Measurements from ENCODE around the gene NUP153.
"Not testable (repeated sequence)": the region's sequence is repeated elsewhere in the genome, so short reads cannot be mapped to it uniquely, and the experiment has no call there.

NUP153 gene

DNA sequence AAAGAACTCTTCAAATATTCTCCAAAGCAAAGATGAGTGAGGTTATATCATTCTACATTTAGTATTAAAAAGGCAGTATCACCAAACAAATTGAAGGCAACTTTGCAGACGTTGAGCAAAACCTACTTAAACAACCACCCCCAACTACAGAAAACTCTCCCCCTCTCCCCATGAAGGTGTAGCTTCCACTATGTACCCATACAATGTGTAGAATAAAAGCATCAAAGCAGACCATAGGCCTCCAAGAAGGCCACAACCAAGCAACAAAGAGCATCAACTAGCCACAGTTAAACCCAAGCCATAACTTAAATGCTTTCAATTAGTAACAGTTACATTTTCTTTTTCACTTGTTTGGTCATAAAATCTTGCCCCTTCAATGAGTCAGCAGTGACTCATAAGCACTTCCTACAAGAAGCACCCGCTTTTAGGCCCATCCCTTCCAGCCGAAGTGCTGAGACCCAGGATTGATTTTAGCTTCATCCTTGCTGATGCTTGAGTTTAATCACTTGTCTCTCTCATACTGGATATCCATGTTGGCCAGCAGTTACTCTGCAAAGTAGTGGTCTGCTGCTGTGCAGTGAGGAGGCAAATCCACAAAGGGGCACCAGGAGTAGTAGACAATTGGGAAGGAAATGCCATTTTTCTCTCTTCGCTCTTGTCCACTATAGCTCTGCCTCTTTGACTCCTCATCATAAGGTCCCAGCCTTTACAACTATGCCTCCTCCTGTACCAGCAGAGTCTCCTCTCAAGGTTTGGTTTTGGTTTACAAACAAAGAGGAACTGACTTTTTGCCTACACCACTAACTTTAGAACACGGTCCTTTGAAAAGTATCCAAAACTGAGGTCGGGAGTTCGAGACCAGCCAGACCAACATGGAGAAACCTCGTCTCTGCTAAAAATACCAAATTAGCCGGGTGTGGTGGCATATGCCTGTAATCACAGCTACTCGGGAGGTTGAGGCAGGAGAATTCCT, 8.4 kb upstream of the NUP153 start:
- H3K4me1 ChIP-seq, result peaks cover 0 to 34% (median 17%) of the 10 kb centered on the region in 10 experiments; a peak in 15 of 20 replicates
- TF ChIP-seq Cebpa-rat (IDR thresholded peaks at IDR 0.05), result no peak

DNA sequence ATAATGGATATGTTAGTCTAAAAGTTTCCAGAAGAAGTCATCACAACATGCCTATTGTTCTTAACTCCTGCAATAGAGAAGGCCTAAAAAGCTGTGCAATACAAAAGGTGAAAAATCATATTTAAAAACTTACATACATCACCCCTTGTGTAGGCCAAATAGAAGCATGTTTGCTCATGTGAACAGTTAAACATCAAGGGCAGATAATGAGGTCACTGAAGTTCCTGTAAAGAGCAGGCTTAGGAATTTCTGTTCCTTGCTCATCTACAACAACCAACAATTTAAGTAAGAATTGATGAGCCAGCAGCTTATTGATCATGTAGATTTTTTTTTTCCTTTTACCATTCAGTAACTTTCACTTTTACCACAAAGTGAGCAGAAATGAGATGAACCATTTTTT, 7.5 kb upstream of the NUP153 start:
- H3K4me1 ChIP-seq, result peaks cover 0 to 34% (median 17%) of the 10 kb centered on the region in 10 experiments; a peak in 15 of 20 replicates
- H4K20me1 ChIP-seq, result no peaks in the 10 kb centered on the region
- no peak overlapping the region for H3K9ac ChIP-seq
- peaks cover 0 to 6% (median 0%) of the 10 kb centered on the region in 11 experiments; a peak in 2 of 22 replicates for H3K36me3 ChIP-seq
- H3K4me3 ChIP-seq, result no peak overlapping the region
- TF ChIP-seq Cebpa-rat (IDR thresholded peaks at IDR 0.05), result no peak
- H3K27ac ChIP-seq, result peak overlapping the region in 2 of 11 experiments; percentile 64 to 72; a peak in 4 of 22 replicates
- H3K9me3 ChIP-seq (replicated peaks in 1 of 11), result no peaks in the 10 kb centered on the region
- H3K27me3 ChIP-seq, result no peaks in the 10 kb centered on the region
- H3K4me2 ChIP-seq, result peak overlapping the region in 4 of 11 experiments; percentile 72 to 83 (median 77); a peak in 8 of 22 replicates

More for the DNA sequence above, 8.4 kb upstream of the NUP153 start:
- H4K20me1 ChIP-seq, result no peaks in the 10 kb centered on the region
- no peaks in the 10 kb centered on the region; a peak in 1 of 22 replicates for H3K36me3 ChIP-seq
- H3K27me3 ChIP-seq, result no peaks in the 10 kb centered on the region
- peak overlapping the region in 1 of 10 experiments; percentile 26; a peak in 1 of 20 replicates for H3K4me3 ChIP-seq
- no peaks in the 10 kb centered on the region for H3K9me3 ChIP-seq (replicated peaks in 1 of 11)
- H3K4me2 ChIP-seq, result peak overlapping the region in 9 of 11 experiments; percentile 13 to 86 (median 72); a peak in 16 of 22 replicates
- H3K27ac ChIP-seq, result peak overlapping the region in 6 of 11 experiments; percentile 31 to 72 (median 66); a peak in 12 of 22 replicates
- peak overlapping the region in 3 of 11 experiments; percentile 12 to 54 (median 44); a peak in 3 of 22 replicates for H3K9ac ChIP-seq

DNA sequence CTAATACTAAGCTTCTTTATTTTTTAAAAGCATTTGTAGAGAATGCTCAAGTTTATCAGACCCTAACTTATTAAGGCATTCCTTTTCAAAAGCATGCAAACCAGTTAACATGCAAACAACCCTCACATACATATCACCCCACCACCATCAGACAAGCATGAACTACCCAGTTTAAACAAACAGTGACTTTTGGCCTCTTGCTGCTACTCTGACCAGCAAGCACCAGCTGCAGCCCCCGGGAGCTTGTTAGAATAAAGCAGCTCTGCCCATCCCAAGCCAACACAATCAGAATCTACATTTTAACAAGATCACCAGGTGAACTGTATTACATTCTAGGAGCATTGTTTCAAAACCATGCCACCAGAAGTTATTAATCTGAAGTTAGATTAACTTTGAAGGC, 5.9 kb upstream of the NUP153 start:
- Histone ChIP-seq H3K27me3 (no peaks in the 10 kb centered on the region), H3K4me3 (no peak overlapping the region), H3K4me2 (no peak overlapping the region), H3K36me3 (peaks cover 0 to 10% (median 0%) of the 10 kb centered on the region in 11 experiments; a peak in 6 of 22 replicates), H3K9ac (no peak overlapping the region), H3K4me1 (peaks cover 0 to 43% (median 20%) of the 10 kb centered on the region in 10 experiments; a peak in 17 of 20 replicates), H3K9me3 (replicated peaks in 1 of 11) (no peaks in the 10 kb centered on the region), H4K20me1 (no peaks in the 10 kb centered on the region), H3K27ac (no peak overlapping the region)
- no peak for TF ChIP-seq Cebpa-rat (IDR thresholded peaks at IDR 0.05)

DNA sequence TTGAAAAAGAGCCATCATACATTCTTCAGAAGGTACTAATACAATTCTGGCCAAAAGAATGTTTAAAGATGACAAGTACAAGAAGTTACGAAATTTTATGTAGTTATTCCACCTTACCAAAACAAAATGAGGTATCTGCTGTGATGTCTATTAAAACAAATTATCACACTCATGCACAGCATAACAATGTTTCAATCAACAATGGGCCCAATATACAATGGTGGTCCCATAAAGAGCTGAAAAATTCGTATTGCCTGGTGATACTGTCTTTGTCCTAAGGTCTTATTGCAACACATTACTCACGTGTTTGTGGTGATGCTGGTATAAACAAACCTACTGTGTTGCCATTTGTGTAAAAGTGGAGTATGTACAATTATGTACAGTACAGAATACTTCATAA, 3.6 kb upstream of the NUP153 start:
- H3K27ac ChIP-seq, result no peak overlapping the region
- H3K27me3 ChIP-seq, result no peaks in the 10 kb centered on the region
- TF ChIP-seq Cebpa-rat (IDR thresholded peaks at IDR 0.05), result no peak
- peaks cover 0 to 10% (median 0%) of the 10 kb centered on the region in 11 experiments; a peak in 6 of 22 replicates for H3K36me3 ChIP-seq
- peaks cover 0 to 3% (median 0%) of the 10 kb centered on the region in 11 experiments; a peak in 1 of 22 replicates for H4K20me1 ChIP-seq
- no peak overlapping the region for H3K4me2 ChIP-seq
- peaks cover 4 to 32% (median 18%) of the 10 kb centered on the region in 10 experiments; a peak in 18 of 20 replicates for H3K4me1 ChIP-seq
- no peak overlapping the region for H3K9ac ChIP-seq
- H3K4me3 ChIP-seq, result no peak overlapping the region
- no peaks in the 10 kb centered on the region for H3K9me3 ChIP-seq (replicated peaks in 1 of 11)

DNA sequence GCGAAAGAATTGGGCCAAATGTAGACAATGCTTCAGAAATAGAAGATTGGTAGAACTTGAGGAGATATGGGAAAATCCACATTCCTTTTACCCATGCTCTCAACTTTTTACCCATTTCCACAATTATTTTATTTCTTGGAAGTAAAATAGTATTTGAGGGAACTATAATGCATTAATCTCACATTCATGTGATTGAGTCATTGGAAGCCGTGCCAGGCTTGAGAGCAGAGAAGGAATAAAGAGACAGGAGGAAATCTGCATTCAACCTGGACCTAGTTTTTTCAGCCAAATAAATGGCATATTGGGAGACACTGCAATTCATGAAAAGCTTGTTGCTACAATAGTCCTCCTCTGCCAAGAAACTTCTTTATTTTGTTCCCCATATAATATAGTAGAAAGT, 2.8 kb upstream of the NUP153 start:
- Histone ChIP-seq H3K4me3 (no peak overlapping the region), H3K4me1 (peaks cover 5 to 28% (median 12%) of the 10 kb centered on the region in 10 experiments; a peak in 18 of 20 replicates), H4K20me1 (peaks cover 2 to 9% (median 6%) of the 10 kb centered on the region in 11 experiments; a peak in 13 of 22 replicates), H3K27me3 (no peaks in the 10 kb centered on the region), H3K9me3 (replicated peaks in 1 of 11) (no peaks in the 10 kb centered on the region), H3K27ac (no peak overlapping the region), H3K36me3 (peaks cover 0 to 10% (median 0%) of the 10 kb centered on the region in 11 experiments; a peak in 6 of 22 replicates), H3K9ac (no peak overlapping the region), H3K4me2 (no peak overlapping the region)
- TF ChIP-seq Cebpa-rat (IDR thresholded peaks at IDR 0.05), result no peak

DNA sequence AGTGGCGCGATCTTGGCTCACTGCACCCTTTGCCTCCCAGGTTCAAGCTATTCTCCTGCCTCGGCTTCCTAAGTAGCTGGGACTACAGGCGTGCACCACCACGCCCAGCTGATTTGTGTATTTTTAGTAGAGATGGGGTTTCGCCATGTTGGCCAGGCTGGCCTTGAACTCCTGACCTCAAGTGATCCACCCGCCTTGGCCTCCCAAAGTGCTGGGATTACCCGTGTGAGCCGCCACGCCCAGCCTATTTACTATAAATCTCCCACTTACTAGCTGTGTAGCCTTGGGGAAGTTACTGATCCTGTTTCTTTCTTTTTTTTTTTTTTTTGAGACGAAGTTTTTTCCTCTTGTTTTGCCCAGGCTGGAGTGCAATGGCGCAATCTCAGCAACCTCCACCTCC, 1.3 kb upstream of the NUP153 start:
- peaks cover 2 to 23% (median 20%) of the 10 kb centered on the region in 11 experiments; a peak in 19 of 22 replicates for H4K20me1 ChIP-seq
- peak overlapping the region in 6 of 11 experiments; percentile 67 to 82 (median 78); a peak in 9 of 22 replicates for H3K4me2 ChIP-seq
- not testable (repeated sequence) for H3K4me3 ChIP-seq; H3K9me3 ChIP-seq (replicated peaks in 1 of 11); H3K27me3 ChIP-seq; H3K9ac ChIP-seq
- H3K27ac ChIP-seq, result peak overlapping the region in 3 of 11 experiments; percentile 13 to 100 (median 96); a peak in 3 of 22 replicates
- peaks cover 19 to 35% (median 24%) of the 10 kb centered on the region in 10 experiments for H3K4me1 ChIP-seq
- peaks cover 0 to 12% (median 0%) of the 10 kb centered on the region in 11 experiments; a peak in 6 of 22 replicates for H3K36me3 ChIP-seq

DNA sequence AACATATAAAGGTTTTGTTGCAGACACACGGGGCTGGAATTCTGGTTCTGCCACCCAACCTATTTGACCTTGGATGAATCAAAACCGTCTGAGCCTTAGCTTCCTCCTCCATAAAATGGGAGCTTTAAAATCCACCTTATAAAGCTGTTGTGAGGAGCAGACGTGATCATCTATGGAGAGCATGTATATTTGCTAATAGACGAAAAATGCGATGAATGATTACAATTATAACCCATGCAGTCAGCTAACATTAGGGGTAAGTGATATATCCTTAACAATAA, 586 bp upstream of the NUP153 start:
- Histone ChIP-seq H3K4me1 (peaks cover 26 to 42% (median 32%) of the 10 kb centered on the region in 10 experiments), H3K36me3 (peaks cover 0 to 12% (median 0%) of the 10 kb centered on the region in 11 experiments; a peak in 6 of 22 replicates), H3K27ac (peak overlapping the region; percentile 94 to 100 (median 99)), H4K20me1 (peaks cover 7 to 31% (median 27%) of the 10 kb centered on the region in 11 experiments; a peak in 20 of 22 replicates), H3K4me3 (peak overlapping the region; percentile 77 to 99 (median 94)), H3K9ac (peak overlapping the region; percentile 92 to 100 (median 99)), H3K4me2 (peak overlapping the region; percentile 59 to 82 (median 76)), H3K9me3 (replicated peaks in 1 of 11) (no peaks in the 10 kb centered on the region; a peak in 1 of 22 replicates), H3K27me3 (no peaks in the 10 kb centered on the region)
- TF ChIP-seq Cebpa-rat (IDR thresholded peaks at IDR 0.05), result no peak

DNA sequence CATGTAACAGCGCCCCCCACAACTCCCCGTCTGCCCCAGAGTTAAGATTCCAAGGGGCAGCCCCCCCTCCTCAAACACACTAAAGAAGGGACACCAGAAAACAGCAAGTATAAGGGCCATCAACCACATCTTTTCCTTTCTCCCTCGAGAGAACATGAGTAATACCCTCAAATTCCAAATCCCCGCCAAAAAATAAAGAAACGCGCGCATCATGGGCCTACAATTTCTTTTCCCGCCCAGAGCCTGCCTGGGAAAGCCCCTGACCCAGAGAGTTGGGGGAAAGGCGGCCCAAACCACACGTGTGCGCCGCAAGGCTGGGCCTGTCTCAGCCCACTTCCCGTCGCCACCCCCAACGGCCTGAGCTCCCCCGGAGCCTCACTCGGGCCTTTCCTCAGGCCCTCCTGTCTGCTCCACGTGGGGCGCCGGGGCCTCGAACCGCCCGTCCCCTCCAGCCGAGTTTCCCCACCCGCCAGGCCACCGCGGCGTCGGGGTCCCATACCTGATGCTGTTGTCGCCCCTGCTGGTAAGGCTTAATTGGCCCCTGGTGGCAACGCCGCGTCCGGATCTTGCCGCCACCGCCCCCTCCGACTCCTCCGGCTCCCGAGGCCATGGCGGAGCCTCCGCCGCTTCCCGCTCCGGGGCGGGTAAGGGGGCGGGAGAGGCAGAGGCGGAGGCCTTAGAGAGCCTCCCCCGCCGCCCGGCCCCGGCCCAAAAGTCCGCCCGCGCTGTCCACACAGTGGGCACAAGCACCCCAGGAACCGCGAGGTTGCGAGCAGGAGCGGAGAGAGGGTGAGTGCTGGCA, 746 bp downstream of the NUP153 start:
- no peak for TF ChIP-seq Cebpa-rat (IDR thresholded peaks at IDR 0.05)
- Histone ChIP-seq H3K36me3 (peaks cover 0 to 17% (median 5%) of the 10 kb centered on the region in 11 experiments; a peak in 7 of 22 replicates), H3K27me3 (no peaks in the 10 kb centered on the region), H3K27ac (peak overlapping the region; percentile 94 to 100 (median 99)), H3K9ac (peak overlapping the region; percentile 92 to 100 (median 99)), H4K20me1 (peaks cover 15 to 44% (median 37%) of the 10 kb centered on the region in 11 experiments; a peak in 20 of 22 replicates), H3K9me3 (replicated peaks in 1 of 11) (no peaks in the 10 kb centered on the region; a peak in 1 of 22 replicates), H3K4me1 (peaks cover 37 to 54% (median 44%) of the 10 kb centered on the region in 10 experiments), H3K4me3 (peak overlapping the region; percentile 77 to 99 (median 94)), H3K4me2 (peak overlapping the region; percentile 63 to 95 (median 89))

All from BLaER1 treated with 17β-estradiol and CSF1 and Interleukin-3, amounts not matched to agents 10 nM and 100 nM (cell line).